Keratinocyte (primary cell): ENCODE measurements around the gene VSIG2. TPM values are rescaled to one million over a fixed set of nuclear protein-coding genes. Genes with fewer than 3 reads are reported as not detected.
A peak's percentile ranks its signal among the peaks of the same experiment; 100 is the strongest.

ENCODE experiments used
- DNase-seq: peaks from one replicate; pipeline ENCODE4 v3.0.0-alpha.2; 2011; ENCODE audit warnings: low read depth, missing footprints, low spot score
- FAIRE-seq: peaks from 2 replicates; lab custom pipeline; 2011; peaks lifted over from hg19 to GRCh38; lab: Jason Lieb, UNC
- H2AFZ ChIP-seq: 2 replicates; pipeline ENCODE4 v1.6.0; 2012; ENCODE audit warnings: low read length, control low read depth, inconsistent platforms; ENCODE audit not compliant: control insufficient read depth
- H3K27ac ChIP-seq: 2 replicates; pipeline ENCODE4 v1.5.1; 2011; ENCODE audit warnings: low read length; ENCODE audit not compliant: control insufficient read depth, insufficient read depth
- H3K27me3 ChIP-seq: 3 replicates; pipeline ENCODE4 v1.6.0; 2011; ENCODE audit warnings: low read length; ENCODE audit not compliant: control insufficient read depth, insufficient read depth; ENCODE audit errors: extremely low read depth
- H3K36me3 ChIP-seq, 2 experiments: 2 replicates in 1 of 2; 3 replicates in 1 of 2; pipeline ENCODE4 v1.5.1; 2011; ENCODE audit warnings: low read length in 2 of 2, mild to moderate bottlenecking in 1 of 2; ENCODE audit not compliant: control insufficient read depth in 2 of 2, insufficient read depth in 2 of 2; ENCODE audit errors: extremely low read depth in 1 of 2
- H3K4me1 ChIP-seq: 3 replicates; pipeline ENCODE4 v1.5.1; 2011; ENCODE audit warnings: low read length; ENCODE audit not compliant: control insufficient read depth, insufficient read depth; ENCODE audit errors: extremely low read depth
- H3K4me2 ChIP-seq: 3 replicates; pipeline ENCODE4 v1.6.0; 2011; ENCODE audit warnings: low read depth, low read length; ENCODE audit not compliant: control insufficient read depth, insufficient read depth; ENCODE audit errors: extremely low read depth
- H3K4me3 ChIP-seq, 3 experiments: fragments of 200-600 bp in 1 of 3; sonication (generic) in 1 of 3; 2 replicates in 2 of 3; 3 replicates in 1 of 3; pipeline ENCODE4 v1.5.1; 2011 to 2016; ENCODE audit warnings: low read length in 3 of 3, mild to moderate bottlenecking in 3 of 3, control low read depth in 2 of 3, inconsistent platforms in 1 of 3, low read depth in 1 of 3, mixed read lengths in 1 of 3, mixed run types in 1 of 3, moderate library complexity in 1 of 3; ENCODE audit not compliant: control insufficient read depth in 2 of 3, insufficient read depth in 2 of 3; ENCODE audit errors: extremely low read depth in 1 of 3
- H3K79me2 ChIP-seq: 2 replicates; pipeline ENCODE4 v1.6.0; 2012; ENCODE audit warnings: low read length; ENCODE audit not compliant: control insufficient read depth, insufficient read depth
- H3K9ac ChIP-seq: 3 replicates; pipeline ENCODE4 v1.6.0; 2011; ENCODE audit warnings: low read length; ENCODE audit not compliant: control insufficient read depth, insufficient read depth; ENCODE audit errors: extremely low read depth
- H3K9me1 ChIP-seq: 3 replicates; pipeline ENCODE4 v1.6.0; 2011; ENCODE audit warnings: low read length; ENCODE audit not compliant: control insufficient read depth, insufficient read depth; ENCODE audit errors: extremely low read depth
- H3K9me3 ChIP-seq: 2 replicates; pipeline ENCODE4 v1.5.1; 2012; ENCODE audit warnings: low read depth, low read length; ENCODE audit not compliant: control insufficient read depth
- H4K20me1 ChIP-seq: 3 replicates; pipeline ENCODE4 v1.6.0; 2011; ENCODE audit warnings: low read length; ENCODE audit not compliant: control insufficient read depth, insufficient read depth; ENCODE audit errors: extremely low read depth
- CTCF ChIP-seq, 3 experiments: IDR thresholded peaks in 1 of 3; conservative IDR thresholded peaks in 1 of 3; optimal IDR thresholded peaks in 1 of 3; 2 replicates in 2 of 3; 3 replicates in 1 of 3; pipeline versions ENCODE3 to v1.5.1; 2011; ENCODE audit warnings: low read length in 3 of 3, mild to moderate bottlenecking in 3 of 3, moderate library complexity in 2 of 3, control low read depth in 1 of 3, inconsistent platforms in 1 of 3; ENCODE audit not compliant: insufficient read depth in 2 of 3; ENCODE audit errors: extremely low read depth in 1 of 3
- EZH2 ChIP-seq: IDR thresholded peaks from one replicate; pipeline ENCODE4 v1.6.1; 2012; ENCODE audit warnings: inconsistent platforms, mild to moderate bottlenecking, low read length, moderate library complexity
- dilution Hi-C: fragments of 300-500 bp; cut with MboI; formaldehyde crosslinking; loops from one replicate; pipeline ENCODE4 v1.7.0; 2020; ENCODE audit warnings: low sequenced_read_pairs; ENCODE audit not compliant: extremely low pct_ligation_motif_present
- polyA plus RNA-seq, 5 experiments: library from polyadenylated mRNA; depleted of rRNA in 3 of 5; stranded (reverse) in 3 of 5; stranded (forward) in 1 of 5; unstranded in 1 of 5; fragments of >200 nt; gene quantifications; 1 replicate in 1 of 5; 2 replicates in 3 of 5; 3 replicates in 1 of 5; pipeline versions ENCODE4 v1.2.1 to v1.2.3, GENCODE V29; 2011 to 2012; ENCODE audit warnings: missing spikeins in 2 of 5, low read depth in 1 of 5, low replicate concordance in 1 of 5

Gene VSIG2
- polyA plus RNA-seq, 1 donor (not counting 4 experiments of a cell fraction or from before 2014, with no cell fraction given) = not detected

DNA sequence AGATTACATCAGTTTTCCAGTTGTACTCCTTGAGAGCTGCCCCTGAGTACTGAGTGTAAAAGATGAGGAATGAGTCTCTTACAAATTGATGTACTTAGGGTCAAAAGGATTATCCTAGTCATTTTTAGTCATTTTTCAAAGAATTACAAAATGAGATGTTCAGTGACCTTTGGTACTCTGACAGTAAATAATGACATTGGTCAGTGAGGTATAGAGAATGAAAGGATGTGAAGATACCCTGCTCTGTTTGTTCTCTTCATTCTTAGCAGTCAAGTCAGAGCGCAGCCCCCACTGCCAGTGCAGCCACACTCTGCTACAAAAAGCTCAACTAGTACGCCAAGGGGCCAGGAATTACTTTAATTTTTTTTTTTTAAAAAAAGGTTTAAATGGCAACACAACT lies 14.1 kb upstream of the VSIG2 start:
- no peaks in the 10 kb centered on the region for H3K9me1 ChIP-seq
- H3K79me2 ChIP-seq = no peaks in the 10 kb centered on the region
- no peak for TF ChIP-seq CTCF (optimal IDR thresholded peaks at IDR 0.05 in 1 of 3, IDR thresholded peaks at IDR 0.05 in 1 of 3, conservative IDR thresholded peaks at IDR 0.05 in 1 of 3; ENCODE audit: extremely low read depth in 1 of 3, insufficient read depth in 2 of 3, low read length in 3 of 3)
- TF ChIP-seq EZH2 = no peak
- dilution Hi-C loops = no loop called here
- DNase-seq (no peak), FAIRE-seq (no peak)
- peaks cover 4% of the 10 kb centered on the region for H3K4me1 ChIP-seq
- no peak overlapping the region for H3K9ac ChIP-seq
- H3K4me3 ChIP-seq = no peak overlapping the region
- peaks cover 19% of the 10 kb centered on the region for H3K27me3 ChIP-seq
- H3K27ac ChIP-seq = no peak overlapping the region
- H4K20me1 ChIP-seq = no peaks in the 10 kb centered on the region
- H2AFZ ChIP-seq = no peak overlapping the region
- no peak overlapping the region for H3K4me2 ChIP-seq
- H3K9me3 ChIP-seq = no peaks in the 10 kb centered on the region
- H3K36me3 ChIP-seq = no peaks in the 10 kb centered on the region

- H2AFZ ChIP-seq = no peak overlapping the region
- H4K20me1 ChIP-seq = no peaks in the 10 kb centered on the region
- H3K36me3 ChIP-seq = no peaks in the 10 kb centered on the region
- no peaks in the 10 kb centered on the region for H3K9me3 ChIP-seq
- no peaks in the 10 kb centered on the region for H3K9me1 ChIP-seq
- dilution Hi-C loops = no loop called here
- no peaks in the 10 kb centered on the region for H3K79me2 ChIP-seq
- H3K4me3 ChIP-seq = peak overlapping the region; percentile 30 to 75 (median 47)
- peak overlapping the region; percentile 83 for H3K4me2 ChIP-seq
- no peak for DNase-seq
- no peak overlapping the region for H3K27ac ChIP-seq
- peaks cover 47% of the 10 kb centered on the region for H3K27me3 ChIP-seq
- FAIRE-seq = no peak
- peaks cover 10% of the 10 kb centered on the region for H3K4me1 ChIP-seq
- no peak overlapping the region for H3K9ac ChIP-seq
- peak; percentile 1 for TF ChIP-seq EZH2
- peak; percentile 63 to 89 (median 74) for TF ChIP-seq CTCF (optimal IDR thresholded peaks at IDR 0.05 in 1 of 3, IDR thresholded peaks at IDR 0.05 in 1 of 3, conservative IDR thresholded peaks at IDR 0.05 in 1 of 3; ENCODE audit: extremely low read depth in 1 of 3, insufficient read depth in 2 of 3, low read length in 3 of 3)
These were observed 11.3 kb upstream of the VSIG2 start for GRCh38 chr11:124763156-124763947.
